Astrocyte (in vitro differentiated cells and primary cell): Measurements from ENCODE around the gene TIAM2. TPM values are rescaled to one million over a fixed set of nuclear protein-coding genes. Genes with fewer than 3 reads are reported as not detected.
"Not testable (repeated sequence)": the region's sequence is repeated elsewhere in the genome, so short reads cannot be mapped to it uniquely, and the experiment has no call there.

Source experiments
- DNase-seq: peaks from one replicate; pipeline ENCODE4 v3.0.0-alpha.2; 2010; ENCODE audit warnings: low read depth
- FAIRE-seq: peaks from 2 replicates; lab custom pipeline; 2011; peaks lifted over from hg19 to GRCh38; lab: Jason Lieb, UNC
- H2AFZ ChIP-seq: 2 replicates; pipeline ENCODE4 v1.6.0; 2012; ENCODE audit warnings: low read depth, low read length, inconsistent platforms
- H3K27ac ChIP-seq: 2 replicates; pipeline ENCODE4 v1.5.1; 2011; ENCODE audit warnings: low read depth, low read length, inconsistent platforms
- H3K27me3 ChIP-seq: 2 replicates; pipeline ENCODE4 v1.6.0; 2011; ENCODE audit warnings: low read length, inconsistent platforms; ENCODE audit not compliant: insufficient read depth
- H3K36me3 ChIP-seq: 2 replicates; pipeline ENCODE4 v1.5.1; 2011; ENCODE audit warnings: low read length, inconsistent platforms; ENCODE audit not compliant: insufficient read depth
- H3K4me1 ChIP-seq: 2 replicates; pipeline ENCODE4 v1.5.1; 2011; ENCODE audit warnings: low read length, inconsistent platforms; ENCODE audit not compliant: insufficient read depth
- H3K4me2 ChIP-seq: 2 replicates; pipeline ENCODE4 v1.6.0; 2012; ENCODE audit warnings: low read length, inconsistent platforms
- H3K4me3 ChIP-seq: 2 replicates; pipeline ENCODE4 v1.5.1; 2011; ENCODE audit warnings: low read depth, mild to moderate bottlenecking, low read length, inconsistent platforms; ENCODE audit not compliant: insufficient read depth
- H3K79me2 ChIP-seq: 2 replicates; pipeline ENCODE4 v1.6.0; 2012; ENCODE audit warnings: mild to moderate bottlenecking, low read length, inconsistent platforms; ENCODE audit not compliant: insufficient read depth
- H3K9ac ChIP-seq: 2 replicates; pipeline ENCODE4 v1.6.0; 2012; ENCODE audit warnings: mild to moderate bottlenecking, low read length, inconsistent platforms
- H3K9me3 ChIP-seq: 2 replicates; pipeline ENCODE4 v1.5.1; 2012; ENCODE audit warnings: low read depth, mild to moderate bottlenecking, low read length, inconsistent platforms; ENCODE audit not compliant: insufficient read depth
- H4K20me1 ChIP-seq: 2 replicates; pipeline ENCODE4 v1.6.0; 2012; ENCODE audit warnings: low read length, inconsistent platforms; ENCODE audit not compliant: insufficient read depth
- H3K27ac Mint-ChIP-seq: one replicate; pipeline ENCODE4 v1.8.0; 2021; ENCODE audit warnings: mild to moderate bottlenecking, mixed read lengths; ENCODE audit not compliant: unreplicated experiment
- H3K27me3 Mint-ChIP-seq: one replicate; pipeline ENCODE4 v1.8.0; 2021; ENCODE audit warnings: low read depth, mixed read lengths; ENCODE audit not compliant: unreplicated experiment
- H3K36me3 Mint-ChIP-seq: one replicate; pipeline ENCODE4 v1.8.0; 2021; ENCODE audit warnings: low read depth, mixed read lengths; ENCODE audit not compliant: unreplicated experiment
- H3K4me1 Mint-ChIP-seq: one replicate; pipeline ENCODE4 v1.8.0; 2021; ENCODE audit warnings: low read depth, mixed read lengths; ENCODE audit not compliant: unreplicated experiment
- H3K4me3 Mint-ChIP-seq: one replicate; pipeline ENCODE4 v1.8.0; 2021; ENCODE audit warnings: mild to moderate bottlenecking, moderate library complexity, mixed read lengths; ENCODE audit not compliant: unreplicated experiment
- H3K9me3 Mint-ChIP-seq: one replicate; pipeline ENCODE4 v1.8.0; 2021; ENCODE audit warnings: mild to moderate bottlenecking, mixed read lengths; ENCODE audit not compliant: unreplicated experiment
- CTCF ChIP-seq: IDR thresholded peaks from 2 replicates; pipeline ENCODE4 v1.5.1; 2011; ENCODE audit warnings: low read depth, mild to moderate bottlenecking, inconsistent platforms, low read length, moderate library complexity; ENCODE audit not compliant: insufficient read depth
- EZH2 ChIP-seq: IDR thresholded peaks from 2 replicates; pipeline ENCODE4 v1.6.1; 2012; ENCODE audit warnings: mild to moderate bottlenecking, low read length, inconsistent platforms; ENCODE audit not compliant: insufficient read depth
- total RNA-seq: library from RNA; stranded (reverse); gene quantifications from 2 replicates; pipeline ENCODE4 v1.2.1, GENCODE V29; 2021

Gene TIAM2
- total RNA-seq, 1 donor from 2014 or later = 23.6 TPM

- not testable (repeated sequence) for H3K4me3 Mint-ChIP-seq, H3K4me2 ChIP-seq, H3K4me3 ChIP-seq, H3K27me3 ChIP-seq, H3K27ac Mint-ChIP-seq, H3K36me3 ChIP-seq, H3K79me2 ChIP-seq, H3K27ac ChIP-seq, H3K9me3 ChIP-seq, H3K9me3 Mint-ChIP-seq, H2AFZ ChIP-seq, H4K20me1 ChIP-seq, H3K36me3 Mint-ChIP-seq, FAIRE-seq, H3K27me3 Mint-ChIP-seq, H3K9ac ChIP-seq
- peak; percentile 58 for DNase-seq
- peaks cover 11% of the 10 kb centered on the region for H3K4me1 ChIP-seq
- H3K4me1 Mint-ChIP-seq = peaks cover 13% of the 10 kb centered on the region
- peak; percentile 81 for TF ChIP-seq CTCF
Observed at GRCh38 chr6:155268088-155268867, 273.2 kb downstream of the TIAM2 start.

DNA sequence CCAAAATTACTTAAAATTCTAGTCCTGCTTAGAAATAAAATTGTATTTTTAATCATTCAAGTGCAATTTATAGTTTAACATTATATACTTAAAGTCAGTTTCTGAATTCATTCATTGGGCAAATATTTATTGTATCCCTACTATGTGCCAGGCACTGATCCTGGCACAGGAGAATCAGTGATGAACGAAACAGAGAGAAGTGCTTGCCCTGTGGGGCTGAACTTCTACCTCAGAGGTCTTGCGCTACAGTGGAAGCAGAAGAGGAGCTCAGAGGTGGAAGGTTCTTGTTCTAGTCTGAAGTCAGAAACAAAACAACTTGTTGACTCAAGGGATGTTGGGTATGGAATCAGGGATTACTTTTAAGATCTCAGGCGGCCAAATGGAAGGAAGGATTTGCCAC, 274.6 kb downstream of the TIAM2 start:
- Histone ChIP-seq H4K20me1 (no peaks in the 10 kb centered on the region), H3K4me2 (no peak overlapping the region), H2AFZ (no peak overlapping the region), H3K4me3 (no peak overlapping the region), H3K36me3 (peaks cover 2% of the 10 kb centered on the region), H3K9ac (no peak overlapping the region), H3K27ac (no peak overlapping the region), H3K4me1 (peaks cover 24% of the 10 kb centered on the region), H3K79me2 (no peaks in the 10 kb centered on the region), H3K9me3 (no peaks in the 10 kb centered on the region), H3K27me3 (no peaks in the 10 kb centered on the region)
- H3K9me3 Mint-ChIP-seq = no peaks in the 10 kb centered on the region
- no peak overlapping the region for H3K27ac Mint-ChIP-seq
- H3K36me3 Mint-ChIP-seq = peaks cover 2% of the 10 kb centered on the region
- H3K4me3 Mint-ChIP-seq = no peak overlapping the region
- TF ChIP-seq CTCF = no peak
- no peak for TF ChIP-seq EZH2
- H3K4me1 Mint-ChIP-seq = peaks cover 17% of the 10 kb centered on the region
- no peaks in the 10 kb centered on the region for H3K27me3 Mint-ChIP-seq
- DNase-seq (no peak), FAIRE-seq (no peak)

GRCh38 chr6:155270561-155271091, 275.5 kb downstream of the TIAM2 start:
- Mint-ChIP-seq H3K9me3 (no peaks in the 10 kb centered on the region), H3K27me3 (no peaks in the 10 kb centered on the region), H3K4me3 (no peak overlapping the region), H3K36me3 (peaks cover 2% of the 10 kb centered on the region), H3K27ac (no peak overlapping the region), H3K4me1 (peaks cover 18% of the 10 kb centered on the region)
- Histone ChIP-seq H3K9me3 (no peaks in the 10 kb centered on the region), H3K27me3 (no peaks in the 10 kb centered on the region), H3K27ac (no peak overlapping the region), H3K36me3 (peaks cover 2% of the 10 kb centered on the region), H3K9ac (no peak overlapping the region), H4K20me1 (no peaks in the 10 kb centered on the region), H3K4me2 (no peak overlapping the region), H3K79me2 (no peaks in the 10 kb centered on the region), H2AFZ (no peak overlapping the region), H3K4me3 (no peak overlapping the region), H3K4me1 (peaks cover 24% of the 10 kb centered on the region)
- TF ChIP-seq CTCF (no peak), EZH2 (no peak)
- DNase-seq (no peak), FAIRE-seq (no peak)
